CD14-positive monocyte (primary cell): ENCODE data around the gene PLEKHS1. TPM values are rescaled to one million over a fixed set of nuclear protein-coding genes. Genes with fewer than 3 reads are reported as not detected.

Experiments used
- DNase-seq, 3 donors: peaks; one replicate each; pipeline ENCODE4 v3.0.0-alpha.2; 2011 to 2022
- H2AFZ ChIP-seq: 2 replicates; pipeline ENCODE4 v1.6.0; 2012; ENCODE audit warnings: mild to moderate bottlenecking, low read depth, low read length, inconsistent platforms; ENCODE audit not compliant: insufficient read depth, poor library complexity, severe bottlenecking
- H3K27ac ChIP-seq, 2 donors: 1 replicate in 1 of 2; 2 replicates in 1 of 2; pipeline ENCODE4 v1.5.1; 2012 to 2013; ENCODE audit warnings: low read length in 2 of 2, control low read depth in 1 of 2, inconsistent platforms in 1 of 2, low read depth in 1 of 2, mild to moderate bottlenecking in 1 of 2
- H3K27me3 ChIP-seq, 2 donors: one replicate each; pipeline versions ENCODE4 v1.6.0 to v1.6.1; 2011 to 2013; ENCODE audit warnings: low read length in 2 of 2; ENCODE audit not compliant: control insufficient read depth in 2 of 2, insufficient read depth in 2 of 2
- H3K36me3 ChIP-seq, 2 donors: replicated peaks in 1 of 2; 1 replicate in 1 of 2; 2 replicates in 1 of 2; pipeline versions ENCODE4 v1.5.1 to v1.6.1; 2012 to 2013; ENCODE audit warnings: low read length in 2 of 2, control low read depth in 1 of 2, inconsistent platforms in 1 of 2, mild to moderate bottlenecking in 1 of 2; ENCODE audit not compliant: insufficient read depth in 2 of 2, control insufficient read depth in 1 of 2
- H3K4me1 ChIP-seq, 2 donors: 1 replicate in 1 of 2; 2 replicates in 1 of 2; pipeline versions ENCODE4 v1.5.1 to v1.6.1; 2012 to 2013; ENCODE audit warnings: low read length in 2 of 2, control low read depth in 1 of 2, inconsistent platforms in 1 of 2, mild to moderate bottlenecking in 1 of 2, moderate library complexity in 1 of 2; ENCODE audit not compliant: insufficient read depth in 2 of 2, control insufficient read depth in 1 of 2
- H3K4me2 ChIP-seq: replicated peaks from 2 replicates; pipeline ENCODE3; 2012; ENCODE audit warnings: low read length, moderate library complexity, mild to moderate bottlenecking; ENCODE audit not compliant: poor library complexity, severe bottlenecking; ENCODE audit errors: extremely low read depth
- H3K4me3 ChIP-seq, 3 experiments: fragments of 200-600 bp in 1 of 3; sonication (generic) in 1 of 3; replicated peaks in 1 of 3; 1 replicate in 2 of 3; 2 replicates in 1 of 3; pipeline ENCODE4 v1.5.1; 2011 to 2013; ENCODE audit warnings: low read length in 3 of 3, mild to moderate bottlenecking in 3 of 3, control low read depth in 2 of 3, low read depth in 2 of 3, inconsistent platforms in 1 of 3, moderate library complexity in 1 of 3
- H3K79me2 ChIP-seq: 2 replicates; pipeline ENCODE4 v1.6.0; 2012; ENCODE audit warnings: mild to moderate bottlenecking, control low read depth, inconsistent platforms, low read length, moderate library complexity; ENCODE audit not compliant: insufficient read depth
- H3K9ac ChIP-seq: 2 replicates; pipeline ENCODE4 v1.6.0; 2017; ENCODE audit warnings: low read length, mild to moderate bottlenecking; ENCODE audit not compliant: insufficient read depth, poor library complexity, severe bottlenecking
- H3K9me3 ChIP-seq, 2 donors: replicated peaks in 1 of 2; 1 replicate in 1 of 2; 2 replicates in 1 of 2; pipeline versions ENCODE4 v1.5.1 to v1.6.1; 2012 to 2013; ENCODE audit warnings: low read length in 2 of 2, control low read depth in 1 of 2; ENCODE audit not compliant: control insufficient read depth in 1 of 2, insufficient read depth in 1 of 2
- H4K20me1 ChIP-seq: 2 replicates; pipeline ENCODE4 v1.6.0; 2012; ENCODE audit warnings: mild to moderate bottlenecking, low read length, control low read depth, moderate library complexity; ENCODE audit not compliant: insufficient read depth
- H3K27ac Mint-ChIP-seq, 7 donors: one replicate each; pipeline ENCODE4 v1.8.0; 2020; ENCODE audit warnings: mild to moderate bottlenecking in 7 of 7, mixed read lengths in 7 of 7, moderate library complexity in 6 of 7, inconsistent platforms in 2 of 7
- H3K27me3 Mint-ChIP-seq, 3 donors: one replicate each; pipeline ENCODE4 v1.8.0; 2021 to 2022; ENCODE audit warnings: low read depth in 3 of 3, mild to moderate bottlenecking in 3 of 3, mixed read lengths in 3 of 3, moderate library complexity in 3 of 3, inconsistent platforms in 1 of 3
- H3K36me3 Mint-ChIP-seq, 2 donors: one replicate each; pipeline ENCODE4 v1.8.0; 2020; ENCODE audit warnings: mixed read lengths in 2 of 2, inconsistent platforms in 1 of 2, mild to moderate bottlenecking in 1 of 2
- H3K4me1 Mint-ChIP-seq: one replicate; pipeline ENCODE4 v1.8.0; 2020; ENCODE audit warnings: mild to moderate bottlenecking, mixed read lengths
- H3K4me3 Mint-ChIP-seq, 2 donors: one replicate each; pipeline ENCODE4 v1.8.0; 2020; ENCODE audit warnings: mild to moderate bottlenecking in 2 of 2, mixed read lengths in 2 of 2, moderate library complexity in 1 of 2
- H3K9me3 Mint-ChIP-seq, 7 donors: one replicate each; pipeline ENCODE4 v1.8.0; 2020 to 2022; ENCODE audit warnings: mixed read lengths in 7 of 7, mild to moderate bottlenecking in 6 of 7, moderate library complexity in 6 of 7, inconsistent platforms in 2 of 7
- CTCF ChIP-seq: fragments of 200-600 bp; IDR thresholded peaks from one replicate; pipeline ENCODE4 v1.8.0; 2022; ENCODE audit warnings: antibody characterized with exemption, mild to moderate bottlenecking
- WGBS: methylation state at CpG from one replicate; pipeline ENCODE4 v1.1.5; 2013; ENCODE audit warnings: missing lambda C conversion rate; ENCODE audit not compliant: insufficient coverage; 5-methylcytosine and 5-hydroxymethylcytosine counted together
- intact Hi-C, 2 donors: fragments of 100-400 bp; cut with micrococcal nuclease; formaldehyde crosslinking; loops; one replicate each; pipeline versions ENCODE4 v1.15.0 to v1.15.1; 2023
- polyA plus RNA-seq, 3 donors: library from polyadenylated mRNA; depleted of rRNA in 1 of 3; unstranded in 2 of 3; stranded (reverse) in 1 of 3; fragments of 300-500 nt in 2 of 3; fragments of >200 nt in 1 of 3; fragmentation: Illumina TruSeq in 2 of 3; gene quantifications; 1 replicate in 2 of 3; 2 replicates in 1 of 3; pipeline ENCODE4 v1.2.3, GENCODE V29; 2012 to 2021

The PLEKHS1 gene
- polyA plus RNA-seq, 3 donors = 0.08 TPM; not detected in 2

GRCh38 chr10:113764582-113764981, 13.1 kb downstream of the PLEKHS1 start:
- TF ChIP-seq CTCF = no peak
- Histone ChIP-seq H3K9ac (no peak overlapping the region), H3K27ac (no peak overlapping the region), H3K27me3 (peaks cover 3 to 4% of the 10 kb centered on the region in 2 donors), H3K4me1 (no peaks in the 10 kb centered on the region), H3K36me3 (no peaks in the 10 kb centered on the region), H4K20me1 (no peaks in the 10 kb centered on the region), H3K4me3 (no peak overlapping the region), H3K79me2 (no peaks in the 10 kb centered on the region), H2AFZ (no peak overlapping the region), H3K4me2 (no peak overlapping the region), H3K9me3 (no peaks in the 10 kb centered on the region)
- no peak for DNase-seq
- H3K36me3 Mint-ChIP-seq = no peaks in the 10 kb centered on the region
- peaks cover 0 to 2% (median 0%) of the 10 kb centered on the region in 3 donors for H3K27me3 Mint-ChIP-seq
- intact Hi-C loops = no loop called here
- H3K27ac Mint-ChIP-seq = no peak overlapping the region
- H3K4me1 Mint-ChIP-seq = no peaks in the 10 kb centered on the region
- H3K9me3 Mint-ChIP-seq = peaks cover 0 to 14% (median 5%) of the 10 kb centered on the region in 7 donors
- H3K4me3 Mint-ChIP-seq = no peak overlapping the region
- no CpG with 5 or more reads among the region's 1 CpG for WGBS

- Histone ChIP-seq H3K79me2 (no peaks in the 10 kb centered on the region), H3K4me1 (no peaks in the 10 kb centered on the region), H2AFZ (no peak overlapping the region), H3K9me3 (no peaks in the 10 kb centered on the region), H3K4me3 (no peak overlapping the region), H3K4me2 (no peak overlapping the region), H4K20me1 (no peaks in the 10 kb centered on the region), H3K27me3 (peaks cover 4% of the 10 kb centered on the region in 2 donors), H3K27ac (no peak overlapping the region), H3K36me3 (no peaks in the 10 kb centered on the region), H3K9ac (no peak overlapping the region)
- Mint-ChIP-seq H3K9me3 (peaks cover 0 to 14% (median 5%) of the 10 kb centered on the region in 7 donors), H3K27me3 (peaks cover 0 to 3% (median 0%) of the 10 kb centered on the region in 3 donors), H3K4me3 (no peak overlapping the region), H3K27ac (no peak overlapping the region), H3K4me1 (no peaks in the 10 kb centered on the region), H3K36me3 (no peaks in the 10 kb centered on the region)
- intact Hi-C loops = no loop called here
- WGBS = no CpG with 5 or more reads among the region's 3 CpGs
- DNase-seq = no peak
- no peak for TF ChIP-seq CTCF
These were observed 14.4 kb downstream of the PLEKHS1 start for GRCh38 chr10:113765910-113766309.
